Endothelial cell of umbilical vein (primary cell): Measurements from ENCODE around the gene AUTS2.

Experiments used
- CTCF ChIP-seq, 2 donors: IDR thresholded peaks; 1 replicate in 1 of 2; 2 replicates in 1 of 2; pipeline ENCODE4 v1.5.1; 2011; ENCODE audit warnings: low read length in 2 of 2, mild to moderate bottlenecking in 2 of 2, moderate library complexity in 2 of 2, control low read depth in 1 of 2, inconsistent platforms in 1 of 2, low read depth in 1 of 2; ENCODE audit not compliant: insufficient read depth in 1 of 2; ENCODE audit errors: extremely low read depth in 1 of 2
- EZH2 ChIP-seq: IDR thresholded peaks from 2 replicates; pipeline ENCODE4 v1.6.1; 2012; ENCODE audit warnings: borderline replicate concordance, low read depth, mild to moderate bottlenecking, moderate library complexity, low read length, inconsistent platforms; ENCODE audit not compliant: severe bottlenecking
- FOS ChIP-seq: IDR thresholded peaks from 2 replicates; pipeline ENCODE4 v1.6.1; 2011; ENCODE audit warnings: mild to moderate bottlenecking, low read length, moderate library complexity, borderline replicate concordance; ENCODE audit not compliant: insufficient read depth
- GATA2 ChIP-seq: IDR thresholded peaks from 2 replicates; pipeline ENCODE4 v1.7.0; 2011; ENCODE audit warnings: low read depth, mild to moderate bottlenecking, moderate library complexity, mixed read lengths, low read length; ENCODE audit not compliant: insufficient read length, insufficient read depth
- JUN ChIP-seq: IDR thresholded peaks from 2 replicates; pipeline ENCODE4 v1.6.1; 2011; ENCODE audit warnings: borderline replicate concordance, low read depth; ENCODE audit not compliant: insufficient read length, insufficient read depth
- MAX ChIP-seq: IDR thresholded peaks from 2 replicates; pipeline ENCODE4 v1.6.1; 2011; ENCODE audit not compliant: insufficient read depth, insufficient read length
- MYC ChIP-seq: IDR thresholded peaks from one replicate; pipeline ENCODE4 v1.6.1; 2011; ENCODE audit warnings: mild to moderate bottlenecking, low read depth, low read length
- POLR2A ChIP-seq: IDR thresholded peaks from 2 replicates; pipeline ENCODE4 v1.6.1; 2012; ENCODE audit warnings: low read depth, mild to moderate bottlenecking, control low read depth, low read length
- POLR2AphosphoS5 ChIP-seq: IDR thresholded peaks from 2 replicates; pipeline ENCODE4 v1.6.1; 2012; ENCODE audit warnings: low read depth, mild to moderate bottlenecking, control low read depth, low read length, moderate library complexity; ENCODE audit not compliant: insufficient read depth

- no peak for TF ChIP-seq POLR2A
- no peak for TF ChIP-seq CTCF (IDR thresholded peaks at IDR 0.05; ENCODE audit: extremely low read depth in 1 of 2, insufficient read depth in 1 of 2, low read depth in 1 of 2, low read length in 2 of 2)
- TF ChIP-seq EZH2: no peak
- TF ChIP-seq FOS: no peak
- no peak for TF ChIP-seq MAX
- TF ChIP-seq GATA2: no peak
- TF ChIP-seq POLR2AphosphoS5: no peak
- no peak for TF ChIP-seq MYC
- no peak for TF ChIP-seq JUN
These were observed 1165.9 kb downstream of the AUTS2 start for GRCh38 chr7:70763961-70764691.
